GM19099 (cell line): ENCODE results near the gene EPS8L3.

Source experiments
- POLR2A ChIP-seq: IDR thresholded peaks from 3 replicates; pipeline ENCODE4 v1.6.1; 2011; ENCODE audit warnings: low read depth; ENCODE audit not compliant: insufficient read length; ENCODE audit errors: extremely low read depth

EPS8L3 gene

DNA sequence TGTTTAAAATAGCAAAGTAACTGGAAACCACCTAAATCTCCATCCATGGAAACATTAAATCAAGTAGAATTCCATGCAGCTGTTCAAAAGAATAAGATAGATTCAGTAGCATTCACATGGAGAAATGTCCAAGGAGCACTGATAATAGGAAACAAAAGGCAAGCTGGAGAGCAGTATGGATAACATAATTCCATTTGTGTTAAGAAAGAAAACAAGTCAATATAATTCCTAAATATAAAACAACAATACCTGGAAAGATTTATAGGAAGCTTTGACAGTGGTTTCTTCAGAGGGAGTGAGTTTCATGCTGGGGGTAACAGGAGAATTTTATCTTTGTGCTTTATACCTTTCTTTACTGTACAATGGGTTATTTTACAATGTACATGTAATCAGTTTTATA lies 36.6 kb upstream of the EPS8L3 start:
- TF ChIP-seq POLR2A: no peak

DNA sequence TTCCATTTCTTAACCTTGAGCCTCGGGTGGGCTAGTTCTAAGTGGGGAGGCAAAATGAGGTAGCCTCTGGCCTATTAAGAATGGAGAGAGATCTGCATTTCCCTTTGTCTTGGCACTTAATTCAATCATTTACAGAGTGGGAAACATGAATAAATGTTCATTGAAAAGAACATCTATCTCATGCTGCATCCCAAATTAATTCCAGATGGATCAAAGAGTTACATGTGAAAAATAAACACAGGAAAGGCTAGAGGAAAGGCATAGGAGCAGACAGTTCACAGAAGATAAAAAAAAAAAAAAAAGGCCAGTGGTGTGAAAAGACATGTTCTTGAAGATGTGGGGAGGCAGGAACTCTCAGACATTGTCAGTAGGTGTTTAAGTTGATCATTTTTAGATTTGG lies 35.7 kb upstream of the EPS8L3 start:
- no peak for TF ChIP-seq POLR2A

DNA sequence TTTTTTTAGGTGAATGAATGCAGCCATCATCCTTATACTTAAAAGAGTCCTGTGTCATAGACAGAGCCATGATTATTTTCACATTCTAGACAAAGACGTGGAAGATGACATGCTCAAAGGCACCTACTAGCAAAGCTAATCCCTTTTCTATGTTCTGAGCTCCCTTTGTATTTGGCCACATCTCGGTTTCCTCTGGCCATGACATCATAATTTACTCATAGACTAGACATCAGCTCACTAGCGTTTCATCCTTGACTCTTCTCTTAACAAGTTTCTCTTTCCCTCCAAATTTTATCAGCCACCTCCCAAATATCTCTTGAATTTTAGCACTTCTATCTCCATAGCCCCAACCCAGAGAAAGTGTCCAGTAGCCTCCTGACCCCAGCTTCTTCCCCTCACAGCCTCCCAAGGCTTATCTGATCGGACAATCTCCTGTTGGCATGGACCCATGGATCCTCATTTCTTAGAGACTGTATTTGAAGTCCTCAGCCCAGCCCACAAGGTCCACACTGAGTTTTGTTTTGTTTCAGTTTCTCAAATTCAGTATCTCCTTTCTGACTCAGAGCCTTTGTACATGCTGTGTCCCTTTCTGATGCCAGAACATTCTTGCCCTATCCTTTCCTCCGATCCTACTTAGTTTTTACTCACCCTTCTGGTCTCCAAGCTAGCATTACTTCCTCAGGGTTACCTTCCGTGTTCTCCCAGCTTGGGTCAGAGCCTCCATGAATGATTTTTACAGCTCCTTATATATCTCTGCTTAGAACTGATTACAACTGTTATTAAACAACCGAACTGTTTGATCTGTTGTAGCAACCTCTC lies 33.0 kb upstream of the EPS8L3 start:
- TF ChIP-seq POLR2A: no peak

DNA sequence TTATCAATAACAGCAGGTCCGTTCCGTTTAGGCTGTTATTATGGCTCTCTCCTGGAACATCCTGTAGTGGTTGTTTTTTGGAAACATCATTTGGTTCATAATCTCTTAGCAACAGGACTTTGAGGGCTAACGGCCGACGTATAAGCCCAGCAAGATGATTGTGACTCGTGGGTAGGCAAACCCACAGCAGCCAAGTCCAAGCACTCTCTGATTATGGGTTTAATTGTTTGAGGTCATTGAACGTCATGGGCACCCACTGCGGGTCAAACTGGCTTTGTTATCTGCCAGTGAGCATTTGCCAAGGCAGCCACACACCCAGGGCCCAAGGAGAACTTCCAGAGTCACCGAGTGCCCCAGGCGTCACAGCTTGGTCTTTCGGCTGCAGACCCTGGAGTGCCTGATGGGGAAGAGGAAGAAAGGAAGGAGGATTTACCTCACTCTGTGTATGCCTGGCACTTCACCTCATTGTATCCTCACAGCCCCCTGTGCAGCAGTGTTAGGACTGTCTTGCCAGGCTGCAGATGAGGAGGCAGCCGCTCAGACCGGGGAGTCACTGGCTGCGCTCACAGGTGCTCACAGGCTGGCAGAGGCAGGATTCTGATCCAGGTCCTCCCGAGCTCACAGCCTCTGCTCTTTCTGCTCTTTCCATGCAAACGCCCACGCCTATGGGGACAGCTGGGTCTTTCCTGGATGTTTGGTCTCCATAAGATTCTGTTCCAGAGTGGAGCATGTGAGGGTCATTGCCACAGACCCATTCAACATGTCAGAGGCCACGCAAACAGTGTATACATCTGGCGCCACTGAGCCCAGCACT lies 30.8 kb upstream of the EPS8L3 start:
- no peak for TF ChIP-seq POLR2A

DNA sequence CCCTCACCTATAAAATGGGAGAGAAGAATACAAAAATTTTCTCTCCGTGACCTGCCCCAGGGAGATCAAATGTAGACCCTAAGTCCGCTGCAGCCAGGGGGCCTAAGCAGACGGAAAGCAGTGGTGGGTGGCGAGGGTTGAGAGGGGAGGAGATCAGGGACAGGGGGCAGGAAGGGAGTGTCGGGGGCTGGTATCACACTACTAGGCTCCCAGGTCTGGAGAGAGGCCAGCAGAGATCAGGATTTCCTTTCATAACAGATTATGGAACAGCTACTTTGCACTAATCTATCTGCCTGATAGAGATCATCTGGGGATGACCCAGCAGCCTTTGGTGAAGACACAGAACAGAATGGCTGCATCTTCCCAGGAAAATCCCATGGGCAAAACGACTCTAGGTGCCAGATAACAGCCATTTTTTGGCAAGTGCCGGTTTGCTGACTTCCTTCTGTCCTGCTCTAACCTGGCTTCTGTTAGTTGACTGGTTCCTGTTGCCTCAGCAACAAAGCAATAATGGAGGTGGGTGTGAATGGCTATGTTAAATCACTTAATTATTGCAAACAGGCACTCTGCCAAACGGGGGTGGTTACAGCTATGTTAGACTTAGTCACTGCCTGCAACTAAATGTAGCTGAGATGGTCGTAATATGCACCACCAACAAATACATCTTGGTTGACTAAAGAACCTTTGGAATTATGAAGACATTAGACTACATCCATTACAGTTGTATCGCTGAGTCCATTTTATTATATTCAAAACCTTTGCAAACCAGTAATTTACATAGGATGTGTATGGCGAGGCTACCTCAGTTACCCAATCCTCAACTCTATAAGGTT lies 30.0 kb upstream of the EPS8L3 start:
- TF ChIP-seq POLR2A: no peak

DNA sequence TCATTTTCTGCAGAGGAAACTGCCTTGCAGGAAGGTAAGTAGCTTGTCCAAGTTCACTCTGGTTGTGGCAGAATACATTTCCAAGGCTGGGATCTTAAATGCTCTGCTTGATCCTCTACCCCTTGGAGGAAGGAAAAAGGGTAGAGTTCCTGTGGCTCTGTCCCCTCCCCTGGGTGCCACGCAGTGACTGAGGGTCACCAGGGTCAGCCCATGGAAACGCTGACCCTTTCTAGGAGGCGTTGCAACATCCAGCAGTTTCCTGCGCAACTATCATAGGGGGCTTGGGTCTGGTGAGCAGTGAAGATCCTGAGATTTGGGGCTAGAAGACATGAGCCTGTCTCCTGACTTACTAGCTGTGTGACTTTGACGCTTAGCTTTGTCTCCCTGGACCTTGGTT lies 29.4 kb upstream of the EPS8L3 start:
- TF ChIP-seq POLR2A: no peak

DNA sequence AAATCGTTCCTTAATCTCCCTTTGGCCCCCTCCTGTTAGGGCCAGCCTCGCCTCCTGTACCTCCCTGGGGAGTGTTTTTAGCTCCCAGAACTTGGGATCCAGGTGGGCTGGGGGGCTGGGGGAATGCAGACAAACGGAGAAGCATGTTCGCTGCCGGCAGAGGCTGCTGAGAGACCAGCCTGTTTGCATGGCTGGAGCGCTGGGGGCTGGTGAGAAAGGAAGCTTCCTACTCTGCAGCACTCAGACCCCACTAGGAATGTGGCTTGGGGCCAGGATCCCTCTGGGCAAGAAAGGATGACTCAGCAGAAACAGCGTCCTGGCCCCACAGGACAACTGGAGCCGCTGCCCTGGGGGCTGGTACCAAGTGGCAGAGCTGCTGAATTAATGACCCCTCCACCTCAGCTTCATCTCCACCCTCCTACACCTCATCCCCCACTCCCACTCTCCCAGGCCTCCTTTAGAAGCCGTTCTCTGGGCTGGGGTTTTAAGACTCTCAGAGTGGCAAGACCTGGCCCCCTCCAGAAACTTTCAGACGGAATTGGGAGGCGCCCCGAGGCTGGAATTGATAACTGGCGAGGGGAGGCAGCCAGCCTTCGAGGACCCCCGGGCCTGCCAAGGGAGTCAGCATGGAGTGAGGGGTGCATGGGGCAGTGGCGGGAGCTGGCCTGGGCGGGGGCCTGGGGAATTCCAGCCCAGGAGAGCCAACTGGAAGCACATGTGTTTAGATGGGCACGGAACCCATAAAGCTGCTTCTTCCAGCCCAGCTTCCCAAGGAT lies 28.5 kb upstream of the EPS8L3 start:
- TF ChIP-seq POLR2A: no peak

DNA sequence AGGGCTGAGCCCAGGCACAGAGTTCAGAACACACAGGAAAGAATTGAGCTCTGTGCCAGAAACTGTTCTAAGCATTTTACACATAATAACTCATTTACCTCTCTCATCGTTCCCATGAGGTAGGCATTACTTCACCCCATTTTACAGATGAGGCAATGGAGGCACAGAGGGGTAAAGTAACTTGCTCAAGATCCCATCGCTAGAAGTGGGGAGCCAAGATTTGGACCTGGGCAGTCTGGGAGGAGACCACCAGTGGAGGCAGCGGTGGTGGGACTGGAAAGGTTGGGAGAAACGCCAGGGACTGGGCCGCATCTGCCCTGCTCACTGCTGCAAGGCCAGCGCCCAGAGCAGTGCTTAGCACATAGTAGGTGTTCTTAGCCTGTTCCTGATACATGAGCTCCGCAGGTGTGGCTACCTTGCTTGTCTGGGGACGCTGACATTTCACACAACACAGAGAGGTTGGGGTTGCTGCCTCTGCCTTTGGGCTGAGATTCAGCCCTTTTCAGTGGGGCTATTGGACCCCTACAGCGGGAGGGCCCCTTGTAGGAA lies 27.8 kb upstream of the EPS8L3 start:
- TF ChIP-seq POLR2A: no peak

DNA sequence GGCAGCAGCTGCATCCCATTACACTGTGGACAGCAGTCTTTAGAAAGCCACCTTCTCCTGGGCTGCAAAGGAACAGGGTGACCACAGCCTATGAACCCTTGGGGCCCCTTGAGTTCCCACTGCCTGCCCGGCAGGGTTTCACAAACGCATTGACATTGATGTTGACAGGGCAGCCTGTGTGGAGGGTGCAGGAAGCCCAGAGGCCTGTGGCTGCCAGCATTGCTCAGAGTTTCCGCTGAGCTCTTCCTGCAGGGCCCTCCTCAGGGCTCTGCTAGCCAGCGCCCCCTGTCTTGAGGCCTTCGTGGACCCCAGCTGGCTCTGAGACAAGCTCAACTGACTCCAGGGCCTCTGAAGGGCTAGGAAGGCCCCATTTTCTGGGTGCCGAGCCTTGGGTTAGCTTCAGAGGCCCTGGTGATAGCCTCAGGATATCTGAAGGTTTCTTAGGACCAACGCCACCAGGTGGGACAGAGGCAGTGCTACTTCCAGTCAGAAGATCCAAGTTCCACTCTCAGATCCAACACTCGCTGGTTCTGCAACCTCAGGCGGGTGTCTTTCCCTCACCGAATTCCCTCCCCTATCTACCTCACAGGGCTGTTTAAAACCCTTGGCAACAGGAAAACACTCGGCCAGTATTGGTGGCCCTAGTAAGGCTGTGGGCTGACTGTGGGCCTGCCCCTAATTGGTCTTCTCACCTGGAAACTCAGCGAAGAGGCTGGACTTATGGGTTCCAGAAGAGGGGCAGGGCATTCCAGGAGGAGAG lies 27.2 kb upstream of the EPS8L3 start:
- TF ChIP-seq POLR2A: no peak

DNA sequence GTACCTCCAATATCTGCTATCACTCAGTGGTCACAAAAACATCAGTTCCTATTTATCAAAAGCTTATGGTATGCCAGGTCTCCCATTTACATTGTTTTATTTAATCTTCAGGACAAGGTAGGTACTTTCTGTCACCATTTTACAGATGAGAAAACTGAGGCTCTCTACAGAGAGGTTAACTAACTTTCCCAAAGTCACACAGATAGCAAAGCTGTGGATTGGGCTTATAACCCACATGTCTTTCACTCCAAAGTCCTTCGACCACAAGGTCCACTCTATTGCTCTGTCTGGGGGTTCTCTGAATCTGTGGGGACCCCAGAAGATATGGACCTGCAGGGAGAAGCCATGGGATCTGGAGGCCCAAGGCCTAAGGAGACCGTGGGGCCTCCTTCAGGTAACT lies 26.6 kb upstream of the EPS8L3 start:
- TF ChIP-seq POLR2A: no peak

DNA sequence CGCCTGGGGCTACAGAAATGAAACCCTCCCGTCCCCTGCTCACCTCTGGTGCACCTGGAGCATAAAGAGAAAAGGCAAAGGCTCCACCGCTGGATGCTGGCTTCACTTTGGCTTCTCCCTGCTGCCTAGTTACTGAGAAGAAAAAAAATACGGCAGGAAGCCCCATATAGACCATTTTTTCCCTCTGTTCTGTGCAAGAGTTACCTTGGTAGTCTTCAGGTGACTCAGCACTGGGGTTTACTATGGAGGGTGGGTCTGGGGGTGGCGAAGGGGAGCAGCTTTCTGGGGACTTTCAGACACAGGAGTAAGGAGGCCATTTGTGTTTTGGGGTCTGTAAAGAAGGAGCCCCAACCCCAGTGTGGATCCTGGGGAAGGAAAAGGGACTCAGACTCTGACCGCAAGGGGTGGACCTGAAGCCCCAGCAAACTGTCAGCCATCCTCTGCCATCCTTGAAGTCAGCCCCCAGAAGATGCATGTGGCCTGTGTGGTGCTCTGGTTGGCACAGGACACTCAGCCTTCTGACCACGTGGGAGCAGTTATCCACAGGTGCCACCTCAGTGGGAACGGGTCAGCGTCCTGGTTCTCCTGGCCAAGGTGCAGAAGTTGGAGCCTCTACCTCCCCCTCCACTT lies 25.9 kb upstream of the EPS8L3 start:
- TF ChIP-seq POLR2A: no peak

DNA sequence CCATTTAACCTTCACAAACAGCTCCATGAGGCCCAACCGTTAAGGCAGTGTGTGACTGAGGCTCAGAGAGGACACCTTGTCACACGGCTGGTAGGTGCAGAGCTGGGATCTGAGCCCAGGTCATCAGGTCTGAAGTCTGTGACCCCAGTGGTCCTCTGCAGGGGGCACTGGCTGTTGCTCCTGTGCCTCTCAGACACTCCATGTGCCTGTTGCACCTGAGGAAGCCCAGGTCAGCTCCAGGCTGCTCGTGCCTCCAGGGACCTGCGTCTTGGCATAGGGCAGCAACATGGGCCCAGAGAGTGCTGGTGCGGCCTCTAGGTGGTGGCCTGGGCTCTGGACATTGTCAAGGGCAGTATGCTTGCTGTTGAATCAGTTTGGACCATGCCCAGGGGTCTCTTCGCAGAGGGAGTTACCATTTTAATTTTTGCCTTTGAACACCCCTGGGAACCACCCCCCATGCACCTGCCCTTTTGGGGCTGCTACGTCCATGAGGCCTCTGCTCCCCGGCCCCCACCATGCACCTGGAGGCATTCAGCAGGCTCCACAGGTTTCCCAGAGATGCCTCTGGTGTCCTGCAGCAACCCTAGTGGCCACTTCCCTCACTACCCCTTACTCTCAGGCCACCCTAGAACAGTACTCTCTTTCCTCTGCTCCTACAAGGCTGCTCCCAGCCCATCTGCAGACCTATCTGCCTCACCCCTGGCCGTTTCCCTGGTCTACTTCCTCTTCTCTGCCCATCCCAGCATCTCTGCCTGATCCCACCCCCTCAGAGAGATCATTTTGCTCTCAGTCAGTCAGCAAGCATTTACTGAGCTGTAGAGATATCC lies 25.2 kb upstream of the EPS8L3 start:
- TF ChIP-seq POLR2A: no peak
